ENCODE data around the gene RALGAPA1.

RALGAPA1 gene

DNA sequence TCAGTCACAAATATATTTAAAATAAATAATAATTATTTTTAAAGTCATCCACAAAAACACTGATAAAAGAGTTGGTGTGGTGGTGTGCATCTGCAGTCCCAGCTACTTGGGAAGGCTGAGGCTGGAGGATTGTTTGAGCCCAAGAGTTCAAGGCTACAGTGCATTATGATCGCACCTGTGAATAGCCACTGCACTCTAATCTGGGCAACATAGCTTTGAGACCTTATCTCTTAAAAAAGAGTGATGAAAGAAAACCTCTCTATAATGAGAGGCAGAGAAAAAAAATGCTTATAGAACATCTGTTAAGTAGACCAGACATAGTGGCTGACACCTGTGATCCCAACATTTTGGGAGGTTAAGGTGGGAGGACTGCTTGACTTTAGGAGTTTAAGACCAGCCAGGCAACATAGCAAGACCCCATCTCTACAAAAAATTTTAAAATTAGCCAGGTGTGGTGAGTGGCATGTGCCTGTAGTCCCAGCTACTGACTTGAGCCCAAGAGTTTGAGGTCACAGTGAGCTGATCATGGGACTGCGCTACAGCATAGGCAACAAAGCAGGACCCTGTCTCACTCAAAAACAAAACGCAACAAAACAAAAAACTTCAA is 50.5 kb downstream of the RALGAPA1 start:
- no peak overlapping the region for H3K4me3 ChIP-seq (ENCODE audit: low read depth, low read length)
- TF ChIP-seq CTCF (IDR thresholded peaks at IDR 0.05; ENCODE audit: borderline replicate concordance, insufficient read depth, low read depth, low read length): no peak

GRCh38 chr14:35754671-35755070 is 54.4 kb downstream of the RALGAPA1 start:
- TF ChIP-seq CTCF (IDR thresholded peaks at IDR 0.05; ENCODE audit: borderline replicate concordance, insufficient read depth, low read depth, low read length): no peak
- no peak overlapping the region for H3K4me3 ChIP-seq (ENCODE audit: low read depth, low read length)

- H3K4me3 ChIP-seq (ENCODE audit: low read depth, low read length): no peak overlapping the region
- no peak for TF ChIP-seq CTCF (IDR thresholded peaks at IDR 0.05; ENCODE audit: borderline replicate concordance, insufficient read depth, low read depth, low read length)
Measured at GRCh38 chr14:35752380-35752779, 56.7 kb downstream of the RALGAPA1 start.

- H3K4me3 ChIP-seq (ENCODE audit: low read depth, low read length): no peak overlapping the region
- TF ChIP-seq CTCF (IDR thresholded peaks at IDR 0.05; ENCODE audit: borderline replicate concordance, insufficient read depth, low read depth, low read length): no peak
Measured at GRCh38 chr14:35750202-35750904, 58.7 kb downstream of the RALGAPA1 start.

- H3K4me3 ChIP-seq (ENCODE audit: low read depth, low read length): no peak overlapping the region
- TF ChIP-seq CTCF (IDR thresholded peaks at IDR 0.05; ENCODE audit: borderline replicate concordance, insufficient read depth, low read depth, low read length): no peak
Measured at GRCh38 chr14:35747379-35747778, 61.7 kb downstream of the RALGAPA1 start.

DNA sequence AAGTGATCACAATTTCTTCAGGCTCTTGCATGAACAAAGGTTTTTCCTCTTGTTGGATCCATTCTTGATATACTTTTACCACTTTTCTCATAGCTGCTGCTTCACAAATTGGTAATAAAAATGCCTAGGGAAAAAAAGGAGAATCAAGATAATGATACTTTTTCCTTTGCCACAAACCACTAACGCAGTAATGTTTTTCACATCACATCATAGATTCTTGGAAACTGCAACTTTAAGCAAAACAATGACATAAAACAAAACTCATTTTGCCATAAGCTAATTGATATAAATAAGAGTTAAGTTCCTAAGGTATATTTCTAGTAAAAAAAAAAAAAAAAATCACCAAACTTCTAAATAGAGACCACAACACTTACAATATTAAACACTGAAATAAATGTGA is 66.7 kb downstream of the RALGAPA1 start:
- no peak for TF ChIP-seq CTCF (IDR thresholded peaks at IDR 0.05; ENCODE audit: borderline replicate concordance, insufficient read depth, low read depth, low read length)
- no peak overlapping the region for H3K4me3 ChIP-seq (ENCODE audit: low read depth, low read length)

- no peak for TF ChIP-seq CTCF (IDR thresholded peaks at IDR 0.05; ENCODE audit: borderline replicate concordance, insufficient read depth, low read depth, low read length)
- H3K4me3 ChIP-seq (ENCODE audit: low read depth, low read length): no peak overlapping the region
Measured at GRCh38 chr14:35742032-35742371, 67.1 kb downstream of the RALGAPA1 start.

All from GM12875 (cell line).